ENCODE results near the gene TUT1.

TUT1 gene

DNA sequence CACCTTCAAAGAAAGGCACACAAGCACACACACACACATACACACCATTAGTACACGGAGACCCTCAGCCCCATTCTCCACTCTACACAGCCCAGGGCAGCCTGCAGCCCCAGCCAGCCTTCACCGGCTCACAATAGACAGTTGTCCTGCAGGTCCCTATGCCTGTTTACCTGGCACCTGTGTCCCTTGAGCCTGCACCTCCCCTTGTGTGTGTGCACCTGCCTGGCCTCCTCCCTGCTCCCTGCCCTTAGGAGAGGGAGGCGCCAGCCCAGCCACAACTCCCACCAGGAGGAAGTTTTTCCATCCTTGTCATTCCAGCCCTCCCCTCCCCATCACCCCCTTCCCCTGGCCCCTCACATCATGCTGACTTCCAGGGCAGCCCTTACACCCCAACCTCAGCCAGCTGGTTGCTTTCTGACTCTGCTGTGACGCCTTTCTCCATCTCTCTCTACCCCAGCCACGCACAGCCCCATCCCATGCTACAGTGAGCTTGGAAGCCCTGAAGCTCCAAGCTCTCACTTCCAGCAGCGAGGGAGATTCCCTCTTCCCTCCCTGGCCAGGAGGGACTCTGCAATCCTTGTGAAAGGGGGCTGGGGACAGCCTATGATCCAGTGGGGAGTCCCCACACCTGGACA is 49.1 kb downstream of the TUT1 start:
- DNase-seq (ENCODE audit: low read depth in 2 of 2) = no peak

DNA sequence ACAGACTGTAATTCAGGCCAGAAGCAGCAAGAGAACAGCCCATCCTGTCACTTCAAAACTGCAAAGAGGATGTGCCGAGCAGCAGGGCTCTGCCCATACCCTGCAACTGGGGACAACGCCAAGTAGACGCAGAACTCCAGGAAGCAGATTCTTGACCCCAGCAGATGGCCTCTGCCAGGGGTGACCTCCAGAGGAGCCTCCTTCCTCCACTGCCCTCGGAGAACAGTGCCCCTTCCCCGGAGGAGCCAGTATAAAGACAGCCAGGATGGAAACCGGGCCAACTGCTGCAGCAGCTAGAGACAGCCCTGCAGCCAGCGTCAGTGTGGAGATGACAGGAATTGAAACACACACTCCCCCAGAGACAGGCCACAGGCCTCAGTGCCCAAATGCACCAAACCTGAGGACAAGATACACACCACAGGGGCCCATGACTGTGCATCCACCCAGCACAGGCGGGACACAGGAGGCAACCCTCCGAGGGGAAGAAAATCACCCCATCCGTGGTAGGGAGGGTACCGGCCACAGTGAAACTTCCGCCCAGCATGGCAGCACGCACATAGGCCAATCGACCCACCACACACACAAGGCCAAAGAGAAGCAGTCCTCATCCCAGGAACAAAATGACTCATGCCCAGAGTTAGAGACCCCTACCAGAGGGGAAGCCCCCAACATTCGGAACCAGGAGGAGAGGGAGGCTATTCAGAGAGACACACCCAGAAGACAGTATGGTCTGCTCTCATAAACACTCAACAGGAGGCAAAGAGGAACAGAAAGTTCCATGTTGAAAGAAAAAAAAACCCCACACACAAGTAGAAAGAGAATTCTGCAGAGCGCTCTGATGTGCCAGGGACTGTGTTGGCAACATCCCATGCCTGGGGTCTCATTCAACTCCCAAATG is 50.3 kb downstream of the TUT1 start:
- no peak for DNase-seq (ENCODE audit: low read depth in 2 of 2)

DNA sequence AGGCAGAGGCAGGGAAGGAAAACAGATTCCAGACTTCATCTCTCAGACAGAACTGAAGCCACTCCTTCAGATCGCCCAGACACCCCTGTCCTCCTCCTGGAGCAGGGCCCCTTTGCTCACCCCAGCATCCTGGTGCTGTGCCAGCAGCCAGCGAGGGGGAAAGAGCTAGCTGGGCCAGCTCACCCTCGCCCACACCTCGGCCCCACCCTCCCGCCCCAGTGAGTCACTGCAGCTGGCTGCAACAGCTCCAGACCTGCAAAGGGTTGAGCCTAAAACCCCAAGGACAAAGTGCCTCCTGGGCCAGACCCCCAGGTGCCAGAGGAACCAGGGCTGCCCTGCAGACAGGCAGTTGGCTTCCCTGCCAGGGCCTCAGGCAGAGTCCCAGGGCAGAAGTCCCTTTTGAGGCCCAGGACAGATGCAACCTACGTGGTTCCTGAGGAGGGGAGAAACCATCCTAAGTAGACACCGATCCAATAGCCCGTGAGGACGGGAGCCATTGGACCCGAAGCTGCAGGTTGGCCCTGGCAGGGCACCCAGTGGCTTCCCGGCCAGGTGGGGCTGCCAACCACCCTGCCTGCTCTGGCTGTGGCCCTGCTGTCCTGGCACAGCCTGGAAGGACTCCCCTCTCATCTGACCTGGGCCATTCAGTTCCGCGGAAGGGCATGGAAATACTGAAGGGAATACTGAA is 51.9 kb downstream of the TUT1 start:
- DNase-seq (ENCODE audit: low read depth in 2 of 2) = no peak

DNA sequence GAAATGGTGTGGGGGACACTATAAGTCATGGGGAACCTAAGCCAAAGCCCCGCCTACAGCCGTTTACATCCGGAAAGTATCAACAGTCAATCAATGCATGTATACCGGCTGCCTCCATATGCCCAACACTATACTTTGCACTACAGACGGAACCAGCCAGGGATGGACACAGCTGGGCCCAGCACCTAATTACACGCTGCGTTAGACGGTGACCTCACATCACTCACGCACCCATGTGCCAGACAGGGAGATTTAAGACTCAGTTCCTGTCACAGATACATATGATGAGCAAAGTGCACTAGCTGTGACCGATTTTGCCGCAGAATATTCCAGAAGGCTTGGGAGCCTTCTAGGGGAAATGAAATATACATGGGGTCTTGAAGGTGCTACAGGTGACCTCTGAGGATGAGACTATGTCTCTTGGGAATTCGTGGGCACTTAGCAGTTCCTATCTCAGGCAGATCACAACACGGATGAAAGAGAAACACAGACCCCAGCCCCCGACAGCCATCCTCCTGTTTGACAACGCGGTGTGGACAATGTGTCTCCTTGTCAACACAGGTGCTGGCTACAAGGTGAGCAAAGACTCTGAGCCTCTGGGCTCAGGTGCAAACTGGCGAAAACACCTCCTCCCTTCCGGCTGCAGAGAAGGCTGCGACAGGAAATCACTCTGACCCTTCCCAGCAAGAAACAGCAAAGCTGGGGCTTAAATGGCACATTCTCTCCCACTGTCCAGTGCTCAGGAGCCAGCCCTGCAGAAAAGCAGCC is 52.7 kb downstream of the TUT1 start:
- no peak for DNase-seq (ENCODE audit: low read depth in 2 of 2)

DNA sequence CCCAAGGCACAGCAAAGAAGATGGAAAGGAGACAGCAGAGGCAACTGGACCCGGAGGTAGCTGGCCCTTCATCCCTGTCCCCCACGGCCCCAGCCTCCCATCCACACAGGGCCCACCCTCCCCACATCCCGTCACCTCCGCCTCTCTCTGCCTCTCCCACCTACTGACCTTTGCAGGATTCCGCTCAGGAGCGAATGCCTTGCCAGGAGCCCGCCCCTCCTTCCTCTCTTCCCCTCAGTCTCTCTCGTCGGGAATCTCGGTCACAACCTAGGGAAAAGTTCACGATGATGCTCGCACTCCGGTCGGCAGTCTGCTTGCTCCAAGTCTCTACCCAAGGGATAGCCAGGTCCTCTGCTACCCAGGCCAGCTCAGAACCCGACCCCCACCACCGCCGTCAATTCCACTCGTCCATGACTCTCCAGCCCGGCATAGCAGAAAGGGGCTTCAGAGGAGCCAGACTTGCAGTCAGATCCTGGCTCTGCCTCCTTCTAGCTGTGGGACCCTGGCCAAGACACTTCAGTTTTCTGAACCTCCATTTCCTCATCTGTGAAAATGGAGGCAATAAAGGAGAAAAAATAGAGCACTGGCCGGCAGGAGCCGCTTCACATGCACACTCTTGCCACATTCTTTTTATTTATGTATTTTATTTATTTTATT is 54.9 kb downstream of the TUT1 start:
- DNase-seq (ENCODE audit: low read depth in 2 of 2) = no peak

DNA sequence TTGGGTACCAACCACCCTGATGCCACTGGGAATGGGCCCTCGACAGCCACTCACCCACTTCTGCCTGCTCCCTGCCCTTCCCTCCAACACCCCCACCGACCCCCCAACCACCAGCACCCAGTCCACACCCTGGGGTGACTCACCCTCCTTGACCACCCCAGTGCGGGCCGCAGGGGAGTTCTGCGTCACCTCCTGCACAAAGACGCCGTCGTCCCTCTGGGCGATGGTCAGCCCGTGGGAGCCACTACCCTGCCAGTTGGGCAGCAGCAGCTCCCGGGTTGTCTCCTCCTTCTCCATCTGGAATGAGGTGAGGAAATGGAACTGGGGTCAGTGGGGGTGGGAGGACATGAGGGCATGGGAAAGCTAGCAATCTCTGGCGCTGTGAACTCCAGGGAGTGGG is 55.5 kb downstream of the TUT1 start:
- DNase-seq (ENCODE audit: low read depth in 2 of 2) = no peak

DNA sequence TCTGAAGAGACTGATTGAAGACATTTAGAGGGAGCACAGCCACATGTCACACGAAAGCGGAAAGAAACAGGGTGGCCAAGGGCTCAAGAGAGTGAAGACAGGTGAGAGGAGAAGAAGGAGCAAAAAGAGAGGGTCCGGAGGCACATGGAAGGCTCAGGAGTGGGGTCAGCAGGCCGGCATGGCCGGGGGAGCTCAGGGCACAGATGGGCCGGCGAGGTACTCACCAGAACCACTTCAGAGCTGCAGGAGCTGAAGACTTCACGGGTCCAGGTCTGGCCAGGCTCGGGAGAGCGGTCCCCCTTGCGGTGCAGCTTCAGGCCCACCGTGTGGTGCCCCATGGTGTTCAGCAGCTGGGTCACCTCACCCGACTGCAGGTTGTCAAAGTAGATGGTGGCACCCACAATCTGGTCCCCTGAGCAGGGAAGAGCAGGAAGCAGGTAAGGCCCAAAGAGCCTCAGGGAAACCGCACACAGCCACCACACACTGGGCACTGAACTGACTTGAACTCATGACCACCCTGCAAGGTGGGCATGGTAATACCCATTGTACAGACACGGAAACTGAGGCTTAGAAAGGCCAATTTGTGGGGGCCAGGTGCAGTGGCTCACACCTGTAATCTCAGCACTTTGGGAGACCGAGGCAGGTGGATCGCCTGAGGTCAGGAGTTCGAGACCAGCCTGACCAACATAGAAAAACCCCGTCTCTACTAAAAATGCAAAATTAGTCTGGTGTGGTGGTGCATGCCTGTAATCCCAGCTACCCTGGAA is 56.4 kb downstream of the TUT1 start:
- DNase-seq (ENCODE audit: low read depth in 2 of 2) = no peak

DNA sequence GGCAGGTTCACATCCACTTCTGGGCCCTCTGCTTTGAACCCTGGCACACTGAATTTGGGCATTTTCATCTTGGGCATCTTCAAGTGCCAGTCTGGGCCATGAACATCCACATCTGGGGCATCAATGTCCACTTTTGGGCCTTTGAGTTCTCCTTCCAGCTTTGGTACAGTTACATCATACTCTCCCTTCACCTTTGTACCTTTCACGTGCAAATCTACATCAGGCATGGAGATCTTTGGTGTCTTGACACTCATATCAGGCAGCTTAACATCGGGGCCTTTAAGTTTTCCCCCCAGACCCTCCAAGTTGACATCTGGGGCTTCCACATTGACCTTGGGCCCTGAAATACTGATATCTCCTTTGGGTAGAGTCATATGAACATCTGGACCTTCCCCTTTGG is 59.2 kb downstream of the TUT1 start:
- no peak for DNase-seq (ENCODE audit: low read depth in 2 of 2)
